GM21526 (cell line): ENCODE results near the gene MAEA.
"Not testable (repeated sequence)": the region's sequence is repeated elsewhere in the genome, so short reads cannot be mapped to it uniquely, and the experiment has no call there.

Experiments used
- ATAC-seq: cut with Tn5 transposase; IDR thresholded peaks from one replicate; pipeline ENCODE4 v1.9.1; 2021; ENCODE audit warnings: moderate library complexity; ENCODE audit not compliant: unreplicated experiment, low FRiP score

Gene MAEA

DNA sequence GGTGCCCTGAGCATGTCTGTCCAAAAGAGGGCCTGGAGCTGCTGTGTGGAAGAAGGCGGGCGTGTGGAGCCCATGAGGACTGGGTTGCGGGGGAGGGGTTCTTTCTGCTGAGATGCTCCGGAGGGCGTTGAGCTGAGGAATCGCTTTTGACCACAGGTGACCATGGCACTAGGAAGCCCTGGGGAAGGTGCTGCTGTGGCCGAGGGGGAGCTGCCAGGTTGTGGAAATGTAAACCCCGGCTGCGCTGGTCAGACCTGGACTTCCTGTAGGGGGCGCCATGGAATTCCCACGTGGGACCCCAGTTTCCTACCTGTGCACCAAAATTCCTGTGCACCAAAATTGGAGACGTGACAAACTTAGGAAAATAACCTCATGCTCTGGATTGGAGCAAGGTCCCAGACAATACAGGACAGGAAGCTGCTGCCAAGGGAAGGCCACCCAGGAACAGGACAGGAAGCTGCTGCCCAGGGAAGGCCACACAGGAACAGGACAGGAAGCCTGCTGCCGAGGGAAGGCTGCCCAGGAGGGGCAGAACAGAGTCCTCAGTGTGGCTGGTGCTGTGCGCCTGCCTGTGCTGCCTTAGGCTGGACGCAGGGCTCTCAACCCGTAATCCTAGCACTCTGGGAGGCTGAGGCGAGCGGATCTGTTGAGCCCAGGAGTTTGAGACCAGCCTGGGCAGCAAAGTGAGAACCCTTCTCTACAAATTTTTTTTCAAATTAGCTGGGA, 29.0 kb downstream of the MAEA start:
- no peak for ATAC-seq

DNA sequence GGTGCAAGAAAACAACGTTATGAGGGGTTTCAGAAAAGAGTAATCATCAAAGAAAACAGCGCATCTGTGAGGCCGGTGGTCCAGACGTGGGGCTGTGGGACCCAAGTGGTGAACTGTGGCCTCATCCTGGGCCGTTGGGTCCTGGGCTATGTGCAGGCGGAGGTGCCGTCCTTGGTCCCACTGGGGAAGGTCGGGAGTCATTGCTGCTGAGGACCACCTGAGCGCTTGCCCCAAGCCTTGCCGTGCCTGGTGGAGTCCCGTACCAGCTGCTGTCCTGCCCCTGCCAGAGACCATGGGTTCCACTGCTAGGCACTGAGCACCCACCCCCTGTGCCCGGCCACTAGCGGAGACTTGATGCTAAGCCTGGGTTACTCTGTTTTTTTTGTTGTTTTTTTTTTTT, 31.8 kb downstream of the MAEA start:
- ATAC-seq = no peak

DNA sequence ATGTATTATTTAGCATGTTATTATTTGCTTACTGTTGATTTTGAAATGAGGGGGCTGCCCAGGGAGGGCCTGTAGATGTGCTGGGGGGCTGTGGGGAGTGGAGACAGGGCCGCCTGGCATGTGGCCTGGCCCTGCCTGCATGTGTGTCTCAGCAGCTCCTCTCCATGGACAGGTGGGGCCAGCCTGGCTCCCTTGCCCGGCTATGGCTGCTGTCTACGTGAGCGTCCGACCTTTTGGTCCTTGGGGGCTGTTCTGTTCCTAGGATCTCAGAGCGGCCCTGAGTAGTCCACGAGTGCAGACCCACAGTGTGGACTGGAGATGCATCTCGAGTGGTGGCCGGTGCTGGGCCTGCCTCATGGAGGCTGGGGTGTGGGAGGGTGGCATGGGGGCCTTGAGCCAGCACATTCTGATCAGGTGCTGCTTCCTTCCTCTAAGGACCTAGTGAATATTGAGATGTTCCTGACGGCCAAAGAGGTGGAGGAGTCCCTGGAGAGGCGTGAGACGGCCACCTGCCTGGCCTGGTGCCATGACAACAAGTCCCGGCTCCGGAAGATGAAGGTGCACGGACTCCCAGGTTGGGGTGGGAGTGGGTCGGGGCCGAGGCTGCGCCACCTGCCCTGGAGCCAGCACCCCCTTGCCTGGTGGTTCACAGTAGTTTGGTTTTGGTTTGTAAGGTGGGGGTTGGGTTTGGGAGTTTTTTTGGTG, 32.4 kb downstream of the MAEA start:
- ATAC-seq = no peak

DNA sequence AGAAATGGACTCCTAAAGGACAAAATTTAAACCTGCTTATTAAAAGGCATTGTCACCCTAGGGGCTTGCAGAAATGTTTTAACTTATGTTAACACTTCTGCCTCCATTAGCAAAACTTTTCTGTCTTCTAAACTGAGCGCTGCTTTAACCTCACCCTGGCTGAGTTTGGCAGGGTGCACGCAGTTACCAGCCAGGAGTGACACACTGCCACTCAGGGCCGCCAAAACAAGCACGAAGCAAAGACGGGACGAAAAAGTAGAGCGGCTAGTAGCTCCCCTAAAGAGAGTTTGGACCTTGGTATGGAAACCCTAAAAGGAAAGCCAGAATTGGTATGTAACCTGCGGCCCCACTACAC, 33.6 kb downstream of the MAEA start:
- ATAC-seq = no peak

DNA sequence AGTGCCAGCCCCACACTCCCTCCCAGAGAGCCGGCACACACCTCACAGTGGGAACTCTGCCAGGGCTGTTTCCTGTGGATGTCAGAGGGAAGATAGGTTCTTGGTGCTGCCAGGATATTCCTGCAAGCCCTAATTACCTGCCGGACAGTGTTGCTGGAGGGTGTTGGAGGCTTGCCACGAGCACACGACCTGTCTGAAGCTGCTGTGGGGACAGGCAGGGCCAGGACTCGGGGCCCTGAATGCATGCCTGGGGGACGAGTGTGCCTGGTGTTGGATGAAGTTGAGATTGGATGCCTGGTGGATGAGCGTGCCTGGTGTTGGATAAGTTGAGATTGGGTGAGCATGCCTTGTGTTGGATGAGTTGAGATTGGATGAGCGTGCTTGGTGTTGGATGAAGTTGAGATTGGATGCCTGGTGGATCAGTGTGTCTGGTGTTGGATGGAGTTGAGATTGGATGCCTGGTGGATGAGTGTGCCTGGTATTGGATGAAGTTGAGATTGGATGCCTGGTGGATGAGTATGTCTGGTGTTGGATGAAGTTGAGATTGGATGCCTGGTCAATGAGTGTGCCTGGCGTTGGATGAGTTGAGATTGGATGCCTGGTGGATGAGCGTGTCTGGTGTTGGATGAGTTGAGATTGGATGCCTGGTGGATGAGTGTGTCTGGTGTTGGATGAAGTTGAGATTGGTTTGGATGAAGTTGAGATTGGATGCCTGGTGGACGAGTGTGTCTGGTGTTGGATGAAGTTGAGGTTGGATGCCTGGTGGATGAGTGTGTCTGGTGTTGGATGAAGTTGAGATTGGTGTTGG, 34.1 kb downstream of the MAEA start:
- ATAC-seq = no peak

DNA sequence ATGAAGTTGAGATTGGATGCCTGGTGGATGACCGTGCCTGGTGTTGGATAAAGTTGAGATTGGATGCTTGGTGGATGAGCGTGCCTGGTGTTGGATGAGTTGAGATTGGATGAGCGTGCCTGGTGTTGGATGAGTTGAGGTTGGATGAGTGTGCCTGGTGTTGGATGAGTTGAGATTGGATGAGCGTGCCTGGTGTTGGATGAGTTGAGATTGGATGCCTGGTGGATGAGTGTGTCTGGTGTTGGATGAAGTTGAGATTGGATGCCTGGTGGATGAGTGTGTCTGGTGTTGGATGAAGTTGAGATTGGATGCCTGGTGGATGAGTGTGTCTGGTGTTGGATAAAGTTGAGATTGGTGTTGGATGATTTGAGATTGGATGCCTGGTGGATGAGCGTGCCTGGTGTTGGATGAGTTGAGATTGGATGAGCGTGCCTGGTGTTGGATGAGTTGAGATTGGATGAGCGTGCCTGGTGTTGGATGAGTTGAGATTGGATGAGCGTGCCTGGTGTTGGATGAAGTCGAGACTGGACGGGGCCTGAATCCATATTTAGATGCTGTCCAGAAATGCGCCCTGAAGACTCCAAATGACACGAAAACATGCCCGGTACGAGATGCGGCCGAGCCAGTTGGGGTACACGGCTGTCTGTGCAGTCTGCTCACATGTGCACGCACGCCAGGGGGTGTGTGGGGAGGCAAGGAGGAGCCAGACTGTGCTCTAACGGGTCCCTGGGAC, 34.9 kb downstream of the MAEA start:
- ATAC-seq = not testable (repeated sequence)

DNA sequence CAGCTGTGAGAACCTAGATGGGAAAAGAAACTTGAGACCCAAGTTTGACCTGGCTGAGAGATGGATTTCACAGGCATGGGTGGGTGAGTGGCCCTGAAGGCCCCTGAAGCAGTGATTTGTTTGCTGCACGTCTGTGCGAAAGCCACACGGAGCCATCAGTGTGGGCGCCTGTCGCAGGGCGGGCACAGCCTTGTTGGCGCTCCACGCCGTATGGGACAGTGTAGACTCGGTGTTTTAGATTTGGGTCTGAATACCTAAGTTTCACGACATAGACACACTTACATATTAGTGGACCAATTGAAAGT, 35.4 kb downstream of the MAEA start:
- ATAC-seq = no peak

DNA sequence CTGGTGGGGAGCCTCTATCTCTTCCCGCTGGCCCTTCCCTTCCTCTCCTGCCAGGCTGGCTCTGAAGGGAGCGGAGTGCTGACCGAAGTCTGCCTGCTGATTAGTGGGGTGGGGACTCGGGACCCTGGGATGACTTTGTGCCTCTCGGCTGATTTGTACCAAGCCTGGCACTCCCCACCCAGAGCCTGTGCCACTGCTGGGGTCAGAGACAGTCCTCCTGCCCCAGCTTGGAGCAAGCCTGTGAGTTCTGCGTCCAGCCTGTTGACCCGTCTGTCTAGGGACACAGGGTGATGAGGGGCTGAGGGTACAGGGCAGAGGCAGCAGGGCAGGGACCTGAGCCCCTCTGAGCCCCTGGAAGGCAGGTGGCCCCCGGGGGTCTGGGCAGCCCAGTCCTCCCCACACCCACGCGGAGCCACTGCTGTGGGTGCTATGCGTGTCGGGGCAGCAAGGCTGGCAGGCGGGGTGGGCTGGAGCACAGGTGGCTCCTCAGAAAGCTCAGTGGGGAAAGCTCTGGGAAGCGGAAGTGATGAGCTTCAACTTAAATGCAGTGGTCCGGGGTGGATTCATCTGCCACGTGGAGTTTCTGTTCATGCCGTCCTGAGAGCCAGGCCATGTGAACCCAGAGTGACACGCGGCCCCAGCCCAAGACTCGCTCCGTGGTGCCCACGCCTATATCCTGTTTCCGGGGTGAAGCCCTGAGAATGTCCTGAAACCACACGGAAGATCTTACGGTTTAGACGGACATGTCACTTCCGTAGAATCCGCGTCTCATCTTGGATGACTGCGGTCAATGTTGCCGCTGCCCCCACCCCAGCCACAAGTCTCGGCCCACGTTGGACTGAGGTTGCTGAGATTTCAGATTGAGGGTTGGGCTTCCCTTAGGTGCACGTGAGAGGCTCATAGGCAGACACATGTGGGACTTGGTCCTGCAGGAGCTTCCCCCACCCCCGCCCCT, 36.3 kb downstream of the MAEA start:
- no peak for ATAC-seq

DNA sequence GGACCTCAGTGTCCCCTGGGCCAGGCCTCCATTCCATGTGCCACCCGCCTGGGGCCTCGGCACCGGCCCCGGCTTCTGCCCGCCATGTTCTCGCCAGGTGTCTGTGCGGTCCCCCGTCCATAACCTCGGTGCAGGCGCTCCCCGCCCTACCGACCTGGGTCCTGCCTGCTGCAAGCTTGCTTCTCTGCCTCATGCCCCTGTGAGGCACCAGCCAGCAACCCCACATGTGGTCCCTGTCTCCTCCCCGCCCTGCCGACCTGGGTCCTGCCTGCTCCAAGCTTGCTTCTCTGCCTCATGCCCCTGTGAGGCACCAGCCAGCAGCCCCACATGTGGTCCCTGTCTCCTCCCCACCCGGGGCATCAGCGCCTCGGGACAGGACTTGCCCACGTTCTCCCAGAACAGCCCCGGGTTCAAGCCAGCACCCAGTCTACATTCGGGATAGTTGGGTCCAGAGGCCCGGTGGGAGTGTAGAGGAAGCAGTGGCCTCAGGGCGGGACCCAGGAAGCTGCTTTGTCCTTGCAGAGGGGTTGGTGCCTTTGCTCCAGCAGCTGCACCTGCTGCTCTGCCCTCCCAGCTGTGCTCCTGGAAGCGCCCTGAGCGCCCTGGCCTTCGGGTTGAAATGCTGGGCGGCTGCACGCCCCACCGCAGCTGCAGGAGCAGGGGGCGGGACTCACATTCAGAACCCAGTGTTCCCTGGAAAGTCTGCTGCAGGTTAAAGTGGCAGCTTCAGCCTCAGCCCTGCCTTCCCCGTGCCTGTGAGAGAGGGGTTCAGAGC, 37.2 kb downstream of the MAEA start:
- no peak for ATAC-seq

DNA sequence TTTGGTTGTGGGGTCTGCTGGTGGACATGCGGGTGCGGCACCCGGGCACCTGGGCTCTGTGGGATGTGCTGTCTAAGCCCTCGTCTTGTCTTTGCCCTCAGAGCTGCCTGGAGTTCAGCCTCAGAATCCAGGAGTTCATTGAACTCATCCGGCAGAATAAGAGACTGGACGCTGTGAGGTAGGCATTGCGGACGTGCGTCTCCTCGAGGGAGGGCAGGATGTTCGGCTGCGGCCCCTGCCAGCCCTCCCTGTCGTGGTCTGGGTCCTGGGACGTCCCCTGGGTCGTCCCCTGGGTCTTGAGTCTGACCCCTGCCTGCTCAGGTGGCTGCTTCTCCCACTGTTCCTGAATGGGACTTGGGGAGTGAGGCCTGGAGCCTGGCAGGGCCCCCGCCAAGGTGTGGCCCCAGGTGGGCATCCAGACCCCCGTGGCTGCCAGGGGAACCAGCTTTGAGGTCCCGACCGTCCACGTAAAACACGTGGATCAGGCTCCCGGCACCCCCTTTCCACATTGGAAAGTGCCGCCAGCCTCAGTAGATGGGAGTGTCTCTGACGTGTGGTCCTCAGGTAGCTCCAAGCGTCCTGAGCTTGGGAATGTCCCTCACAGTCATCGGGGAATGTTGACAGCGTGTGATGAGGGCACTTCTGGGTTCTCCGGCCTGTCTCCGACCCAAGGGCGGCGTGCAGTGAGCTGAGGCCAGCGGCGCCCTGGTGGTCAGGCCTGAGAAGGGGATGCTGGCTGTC, 38.0 kb downstream of the MAEA start:
- ATAC-seq = no peak

DNA sequence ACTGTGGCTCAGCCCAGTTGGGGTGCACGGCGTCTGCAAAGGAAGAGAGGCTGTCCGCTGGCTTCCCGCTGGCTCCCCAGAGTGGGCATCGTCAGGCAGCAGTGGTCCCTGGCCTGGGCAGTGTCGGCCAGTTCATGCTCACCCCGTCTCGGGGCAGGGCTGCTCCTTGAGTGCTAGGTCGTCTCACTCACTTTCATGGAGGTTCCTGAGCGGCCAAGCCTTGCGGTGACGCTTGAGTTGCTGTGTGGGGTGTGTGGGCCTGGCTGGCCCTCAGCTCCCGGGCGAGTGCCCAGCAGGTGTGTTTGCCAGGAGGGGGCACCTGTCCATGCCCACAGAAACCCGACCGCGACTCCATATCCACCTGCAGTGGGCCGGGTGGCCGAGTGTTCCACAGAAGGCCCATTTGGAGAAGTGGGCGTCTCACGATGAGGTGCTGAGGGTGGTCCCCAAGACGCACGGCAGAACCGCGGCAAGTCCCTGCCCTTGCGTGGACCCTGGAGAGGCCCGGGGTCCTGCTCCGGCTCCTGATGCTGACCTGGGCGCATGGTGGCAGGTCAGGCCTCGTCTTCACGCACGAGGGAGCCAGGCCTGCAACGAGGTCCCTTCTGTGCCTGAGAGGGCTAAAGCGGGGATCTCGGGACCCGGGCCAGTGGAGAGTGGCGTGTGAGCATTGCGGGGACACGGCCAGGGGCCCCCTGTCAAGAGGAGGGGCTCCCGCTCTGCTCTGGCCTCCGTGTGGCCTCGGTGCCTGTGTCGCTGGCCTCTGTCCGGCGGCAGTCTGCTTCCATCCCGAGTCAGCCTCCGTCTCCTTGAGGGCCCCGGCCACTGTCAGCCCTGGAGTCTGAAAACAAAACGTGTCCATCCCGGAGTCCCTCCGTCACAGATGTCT, 38.8 kb downstream of the MAEA start:
- ATAC-seq = no peak

DNA sequence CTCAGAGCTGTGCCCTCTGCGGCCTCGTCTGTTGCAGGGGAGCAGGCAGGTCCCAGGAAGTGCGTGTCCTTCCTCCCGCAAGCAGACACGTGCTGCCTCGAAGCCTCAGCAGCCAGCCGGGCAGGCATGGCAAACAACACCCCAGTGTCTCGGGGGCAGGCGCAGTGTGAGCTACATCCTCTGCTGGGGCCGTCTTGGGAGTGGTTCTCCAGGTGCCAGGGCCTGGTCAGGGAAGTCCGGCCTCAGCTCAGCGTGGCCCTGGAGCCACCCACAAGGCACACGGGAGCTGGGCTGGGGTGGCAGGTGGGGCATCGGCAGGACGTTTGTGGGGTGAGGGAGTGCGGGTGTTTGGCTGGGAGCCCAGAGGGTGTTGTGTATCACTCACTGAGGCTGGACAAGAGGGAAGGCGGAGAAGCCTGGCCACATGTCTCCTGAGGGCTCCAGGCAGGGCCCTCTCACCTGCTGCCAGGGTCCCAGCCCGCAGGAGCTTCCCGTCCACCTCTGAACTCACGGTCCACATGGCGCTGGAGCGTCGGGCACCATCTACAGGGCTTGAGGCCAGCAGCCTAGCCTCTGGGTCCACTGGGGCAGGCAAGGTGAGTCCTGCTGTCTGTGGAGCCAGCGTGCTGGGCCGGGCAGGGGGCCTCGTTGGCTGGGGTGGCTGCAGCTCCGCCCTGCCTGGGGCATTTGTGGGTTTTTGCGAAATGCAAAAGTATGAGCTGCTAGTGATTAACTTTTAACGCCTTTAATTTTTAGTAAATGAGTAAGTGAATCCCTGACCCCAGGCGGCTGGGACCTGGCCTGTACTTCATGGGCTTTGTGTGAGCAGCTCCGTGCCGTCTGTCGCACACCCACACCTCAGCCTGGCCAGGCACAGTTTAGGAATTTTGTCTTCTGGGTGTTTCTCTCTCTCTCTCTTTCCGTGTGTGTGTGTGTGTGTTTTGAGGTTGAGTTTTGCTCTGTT, 40.0 kb downstream of the MAEA start:
- no peak for ATAC-seq

DNA sequence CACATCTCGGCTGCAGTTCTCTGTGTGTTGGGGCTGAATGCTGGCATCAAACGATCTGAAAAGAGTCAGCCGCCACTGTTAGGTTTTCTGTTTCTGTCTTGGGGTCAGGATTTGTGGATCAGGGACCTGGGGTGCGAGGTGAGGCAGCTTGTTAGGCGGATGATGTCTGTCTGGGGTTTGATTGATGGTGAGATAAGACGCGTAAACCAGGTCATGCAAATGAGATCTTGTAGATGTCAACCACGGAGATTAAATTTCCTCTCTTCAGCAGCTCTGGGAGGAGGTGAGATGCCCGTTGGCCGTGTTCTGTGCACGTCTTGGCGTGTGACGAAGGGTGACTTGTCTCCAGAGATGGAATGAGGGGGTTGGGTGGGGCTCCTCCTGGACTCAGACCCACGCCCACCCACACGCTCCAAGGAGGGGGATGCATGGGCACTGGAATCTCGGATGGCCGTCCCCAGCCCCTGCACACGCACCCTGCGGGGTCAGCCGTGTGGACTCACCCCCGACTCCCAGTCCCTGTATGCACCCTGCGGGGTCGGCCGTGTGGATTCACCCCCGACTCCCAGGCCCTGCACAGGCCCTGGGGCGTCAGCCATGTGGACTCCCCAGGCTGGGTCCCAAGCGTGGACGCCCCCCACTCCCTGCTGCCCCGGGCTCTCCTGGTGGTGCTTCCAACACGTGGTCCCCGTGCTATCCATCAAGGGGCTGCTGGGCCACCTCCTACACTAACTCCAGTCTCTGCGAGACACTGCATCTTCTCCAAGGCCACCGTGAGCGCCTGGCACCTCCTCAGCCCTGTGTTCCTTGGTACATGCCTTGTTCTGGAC, 41.3 kb downstream of the MAEA start:
- no peak for ATAC-seq

DNA sequence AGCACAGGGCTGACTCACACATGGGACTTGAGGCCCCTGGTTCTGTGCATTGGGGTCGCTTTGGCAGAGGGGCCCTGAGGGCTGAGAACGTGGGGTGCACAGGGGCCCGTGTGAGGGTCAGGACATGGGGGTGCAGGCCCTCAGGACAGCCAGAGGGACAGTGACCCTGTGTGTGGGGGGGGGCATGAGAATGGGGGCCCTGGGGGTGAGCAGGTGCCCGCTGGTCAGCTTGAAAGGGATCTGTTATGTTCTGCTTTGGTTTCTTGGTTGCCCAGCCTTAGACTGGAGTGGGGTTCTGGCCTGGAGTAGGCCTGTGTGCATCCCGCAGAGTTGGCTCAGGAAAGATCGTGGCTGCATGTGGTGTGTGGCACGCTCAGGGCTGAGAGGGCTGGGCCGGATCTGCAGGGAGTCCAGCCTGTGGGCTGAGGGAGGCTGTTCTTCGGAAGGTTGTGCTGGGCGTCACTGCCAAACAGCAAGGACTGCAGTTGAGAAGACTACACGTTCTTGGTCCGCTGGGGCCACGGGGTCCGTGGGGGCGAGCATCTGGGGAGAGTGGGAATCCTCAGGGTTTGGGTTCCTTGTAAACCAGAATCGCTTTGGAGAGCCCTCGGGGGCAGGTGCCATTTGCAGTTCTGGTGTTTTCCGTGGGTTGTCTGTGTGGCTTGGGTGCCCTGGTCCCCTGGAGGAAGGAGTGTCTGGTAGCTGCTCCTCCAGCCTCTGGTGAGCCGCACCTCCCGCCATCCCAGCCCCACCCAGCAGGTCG, 42.1 kb downstream of the MAEA start:
- ATAC-seq = no peak

DNA sequence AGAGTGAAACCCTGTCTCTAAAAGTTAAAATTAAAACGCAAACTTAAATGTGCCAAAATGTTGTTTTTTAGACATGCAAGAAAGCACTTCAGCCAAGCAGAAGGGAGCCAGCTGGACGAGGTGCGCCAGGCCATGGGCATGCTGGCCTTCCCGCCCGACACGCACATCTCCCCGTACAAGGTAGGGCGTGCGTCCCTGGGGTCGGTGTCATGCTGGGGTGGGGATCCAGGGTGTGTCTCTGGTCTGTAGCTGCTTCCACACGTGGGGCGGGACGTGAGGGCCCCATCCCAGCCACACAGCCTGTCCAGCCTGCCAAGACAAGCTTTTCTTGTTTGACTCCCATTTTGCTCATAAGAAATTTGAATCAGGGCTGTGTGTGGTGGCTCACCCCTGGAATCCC, 43.0 kb downstream of the MAEA start:
- no peak for ATAC-seq
